CD14-positive monocyte (primary cell): ENCODE data around the gene ALDH16A1. TPM values are rescaled to one million over a fixed set of nuclear protein-coding genes. Genes with fewer than 3 reads are reported as not detected.

ENCODE experiments used
- DNase-seq, 3 donors: peaks; one replicate each; pipeline ENCODE4 v3.0.0-alpha.2; 2011 to 2022
- H2AFZ ChIP-seq: 2 replicates; pipeline ENCODE4 v1.6.0; 2012; ENCODE audit warnings: mild to moderate bottlenecking, low read depth, low read length, inconsistent platforms; ENCODE audit not compliant: insufficient read depth, poor library complexity, severe bottlenecking
- H3K27ac ChIP-seq, 2 donors: 1 replicate in 1 of 2; 2 replicates in 1 of 2; pipeline ENCODE4 v1.5.1; 2012 to 2013; ENCODE audit warnings: low read length in 2 of 2, control low read depth in 1 of 2, inconsistent platforms in 1 of 2, low read depth in 1 of 2, mild to moderate bottlenecking in 1 of 2
- H3K27me3 ChIP-seq, 2 donors: one replicate each; pipeline versions ENCODE4 v1.6.0 to v1.6.1; 2011 to 2013; ENCODE audit warnings: low read length in 2 of 2; ENCODE audit not compliant: control insufficient read depth in 2 of 2, insufficient read depth in 2 of 2
- H3K36me3 ChIP-seq, 2 donors: replicated peaks in 1 of 2; 1 replicate in 1 of 2; 2 replicates in 1 of 2; pipeline versions ENCODE4 v1.5.1 to v1.6.1; 2012 to 2013; ENCODE audit warnings: low read length in 2 of 2, control low read depth in 1 of 2, inconsistent platforms in 1 of 2, mild to moderate bottlenecking in 1 of 2; ENCODE audit not compliant: insufficient read depth in 2 of 2, control insufficient read depth in 1 of 2
- H3K4me1 ChIP-seq, 2 donors: 1 replicate in 1 of 2; 2 replicates in 1 of 2; pipeline versions ENCODE4 v1.5.1 to v1.6.1; 2012 to 2013; ENCODE audit warnings: low read length in 2 of 2, control low read depth in 1 of 2, inconsistent platforms in 1 of 2, mild to moderate bottlenecking in 1 of 2, moderate library complexity in 1 of 2; ENCODE audit not compliant: insufficient read depth in 2 of 2, control insufficient read depth in 1 of 2
- H3K4me2 ChIP-seq: replicated peaks from 2 replicates; pipeline ENCODE3; 2012; ENCODE audit warnings: low read length, moderate library complexity, mild to moderate bottlenecking; ENCODE audit not compliant: poor library complexity, severe bottlenecking; ENCODE audit errors: extremely low read depth
- H3K4me3 ChIP-seq, 3 experiments: fragments of 200-600 bp in 1 of 3; sonication (generic) in 1 of 3; replicated peaks in 1 of 3; 1 replicate in 2 of 3; 2 replicates in 1 of 3; pipeline ENCODE4 v1.5.1; 2011 to 2013; ENCODE audit warnings: low read length in 3 of 3, mild to moderate bottlenecking in 3 of 3, control low read depth in 2 of 3, low read depth in 2 of 3, inconsistent platforms in 1 of 3, moderate library complexity in 1 of 3
- H3K79me2 ChIP-seq: 2 replicates; pipeline ENCODE4 v1.6.0; 2012; ENCODE audit warnings: mild to moderate bottlenecking, control low read depth, inconsistent platforms, low read length, moderate library complexity; ENCODE audit not compliant: insufficient read depth
- H3K9ac ChIP-seq: 2 replicates; pipeline ENCODE4 v1.6.0; 2017; ENCODE audit warnings: low read length, mild to moderate bottlenecking; ENCODE audit not compliant: insufficient read depth, poor library complexity, severe bottlenecking
- H3K9me3 ChIP-seq, 2 donors: replicated peaks in 1 of 2; 1 replicate in 1 of 2; 2 replicates in 1 of 2; pipeline versions ENCODE4 v1.5.1 to v1.6.1; 2012 to 2013; ENCODE audit warnings: low read length in 2 of 2, control low read depth in 1 of 2; ENCODE audit not compliant: control insufficient read depth in 1 of 2, insufficient read depth in 1 of 2
- H4K20me1 ChIP-seq: 2 replicates; pipeline ENCODE4 v1.6.0; 2012; ENCODE audit warnings: mild to moderate bottlenecking, low read length, control low read depth, moderate library complexity; ENCODE audit not compliant: insufficient read depth
- H3K27ac Mint-ChIP-seq, 7 donors: one replicate each; pipeline ENCODE4 v1.8.0; 2020; ENCODE audit warnings: mild to moderate bottlenecking in 7 of 7, mixed read lengths in 7 of 7, moderate library complexity in 6 of 7, inconsistent platforms in 2 of 7
- H3K27me3 Mint-ChIP-seq, 3 donors: one replicate each; pipeline ENCODE4 v1.8.0; 2021 to 2022; ENCODE audit warnings: low read depth in 3 of 3, mild to moderate bottlenecking in 3 of 3, mixed read lengths in 3 of 3, moderate library complexity in 3 of 3, inconsistent platforms in 1 of 3
- H3K36me3 Mint-ChIP-seq, 2 donors: one replicate each; pipeline ENCODE4 v1.8.0; 2020; ENCODE audit warnings: mixed read lengths in 2 of 2, inconsistent platforms in 1 of 2, mild to moderate bottlenecking in 1 of 2
- H3K4me1 Mint-ChIP-seq: one replicate; pipeline ENCODE4 v1.8.0; 2020; ENCODE audit warnings: mild to moderate bottlenecking, mixed read lengths
- H3K4me3 Mint-ChIP-seq, 2 donors: one replicate each; pipeline ENCODE4 v1.8.0; 2020; ENCODE audit warnings: mild to moderate bottlenecking in 2 of 2, mixed read lengths in 2 of 2, moderate library complexity in 1 of 2
- H3K9me3 Mint-ChIP-seq, 7 donors: one replicate each; pipeline ENCODE4 v1.8.0; 2020 to 2022; ENCODE audit warnings: mixed read lengths in 7 of 7, mild to moderate bottlenecking in 6 of 7, moderate library complexity in 6 of 7, inconsistent platforms in 2 of 7
- CTCF ChIP-seq: fragments of 200-600 bp; IDR thresholded peaks from one replicate; pipeline ENCODE4 v1.8.0; 2022; ENCODE audit warnings: antibody characterized with exemption, mild to moderate bottlenecking
- WGBS: methylation state at CpG from one replicate; pipeline ENCODE4 v1.1.5; 2013; ENCODE audit warnings: missing lambda C conversion rate; ENCODE audit not compliant: insufficient coverage; 5-methylcytosine and 5-hydroxymethylcytosine counted together
- intact Hi-C, 2 donors: fragments of 100-400 bp; cut with micrococcal nuclease; formaldehyde crosslinking; loops; one replicate each; pipeline versions ENCODE4 v1.15.0 to v1.15.1; 2023
- polyA plus RNA-seq, 3 donors: library from polyadenylated mRNA; depleted of rRNA in 1 of 3; unstranded in 2 of 3; stranded (reverse) in 1 of 3; fragments of 300-500 nt in 2 of 3; fragments of >200 nt in 1 of 3; fragmentation: Illumina TruSeq in 2 of 3; gene quantifications; 1 replicate in 2 of 3; 2 replicates in 1 of 3; pipeline ENCODE4 v1.2.3, GENCODE V29; 2012 to 2021

ALDH16A1 gene
- polyA plus RNA-seq, 3 donors, result 30.8 to 39.5 (median 31.2) TPM

GRCh38 chr19:49461656-49462055 lies 8.6 kb downstream of the ALDH16A1 start:
- Histone ChIP-seq H3K27ac (no peak overlapping the region), H3K4me1 (no peaks in the 10 kb centered on the region), H3K4me2 (no peak overlapping the region), H3K27me3 (no peaks in the 10 kb centered on the region), H3K79me2 (no peaks in the 10 kb centered on the region), H3K36me3 (peaks cover 47 to 49% of the 10 kb centered on the region in 2 donors), H2AFZ (no peak overlapping the region), H3K9ac (no peak overlapping the region), H4K20me1 (peaks cover 4% of the 10 kb centered on the region), H3K4me3 (no peak overlapping the region), H3K9me3 (no peaks in the 10 kb centered on the region)
- H3K27ac Mint-ChIP-seq, result no peak overlapping the region
- H3K27me3 Mint-ChIP-seq, result peaks cover 0 to 2% (median 0%) of the 10 kb centered on the region in 3 donors
- H3K4me3 Mint-ChIP-seq, result no peak overlapping the region
- 97% methylated on average over 23 of the region's 37 CpGs for WGBS
- H3K36me3 Mint-ChIP-seq, result peaks cover 31 to 66% of the 10 kb centered on the region in 2 donors
- intact Hi-C loops, result no loop called here
- no peak for DNase-seq
- no peaks in the 10 kb centered on the region for H3K9me3 Mint-ChIP-seq
- H3K4me1 Mint-ChIP-seq, result no peaks in the 10 kb centered on the region
- no peak for TF ChIP-seq CTCF

- DNase-seq, result no peak
- Mint-ChIP-seq H3K4me3 (no peak overlapping the region), H3K36me3 (peaks cover 31 to 66% of the 10 kb centered on the region in 2 donors), H3K27me3 (no peaks in the 10 kb centered on the region), H3K27ac (no peak overlapping the region), H3K9me3 (no peaks in the 10 kb centered on the region), H3K4me1 (no peaks in the 10 kb centered on the region)
- Histone ChIP-seq H2AFZ (no peak overlapping the region), H3K4me1 (no peaks in the 10 kb centered on the region), H3K4me3 (no peak overlapping the region), H4K20me1 (peaks cover 4% of the 10 kb centered on the region), H3K79me2 (no peaks in the 10 kb centered on the region), H3K36me3 (peaks cover 47 to 51% of the 10 kb centered on the region in 2 donors), H3K4me2 (no peak overlapping the region), H3K9ac (no peak overlapping the region), H3K9me3 (no peaks in the 10 kb centered on the region), H3K27ac (no peak overlapping the region), H3K27me3 (no peaks in the 10 kb centered on the region)
- intact Hi-C loops, result no loop called here
- no peak for TF ChIP-seq CTCF
- WGBS, result 98% methylated on average over 10 of the region's 12 CpGs
These were observed 9.5 kb downstream of the ALDH16A1 start for GRCh38 chr19:49462492-49462891.
